ENCODE data around the gene PCDHB3.
"Not testable (repeated sequence)": the region's sequence is repeated elsewhere in the genome, so short reads cannot be mapped to it uniquely, and the experiment has no call there.

The PCDHB3 gene

DNA sequence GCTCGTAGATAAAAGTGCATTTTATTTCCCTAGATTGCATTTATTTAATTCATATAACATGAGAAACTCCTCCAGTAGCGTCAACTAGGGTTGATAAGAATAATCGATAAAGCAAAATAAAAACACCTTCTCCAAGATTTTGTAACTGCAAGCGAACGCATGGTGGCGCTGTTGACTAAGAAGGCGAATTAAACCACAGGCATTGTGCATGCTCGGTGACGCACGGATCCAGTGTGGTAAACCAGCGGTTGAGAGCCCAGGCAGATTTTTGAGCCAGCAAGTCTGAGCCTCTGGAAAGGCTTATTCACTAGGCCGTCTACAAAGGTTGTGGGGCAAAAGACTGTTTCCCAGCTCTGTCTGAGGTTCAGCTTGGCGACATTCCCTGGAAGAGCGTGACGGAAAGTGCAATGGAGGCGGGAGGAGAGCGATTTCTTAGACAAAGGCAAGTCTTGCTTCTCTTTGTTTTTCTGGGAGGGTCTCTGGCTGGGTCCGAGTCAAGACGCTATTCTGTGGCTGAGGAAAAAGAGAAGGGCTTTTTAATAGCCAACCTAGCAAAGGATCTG, at the start of gene PCDHB3:
TSS of gene PCDHB3 (plus strand) at position 231 of the 563 bp plus-strand sequence. CDS start at position 408, 177 bp downstream.
- DNase-seq, result peak; percentile 61

GRCh38 chr5:141050622-141051520, 49.4 kb upstream of the PCDHB3 start, which contains the start of gene PCDHB1:
TSS of gene PCDHB1 (plus strand) at chr5:141051374. CDS start at chr5:141051471, 97 bp downstream.
- DNase-seq, result no peak

GRCh38 chr5:141051521-141051866, 48.8 kb upstream of the PCDHB3 start:
- no peak for DNase-seq

- no peak for DNase-seq
Observed at GRCh38 chr5:141077826-141078225, 22.4 kb upstream of the PCDHB3 start.

- no peak for DNase-seq
Observed at GRCh38 chr5:141082228-141082627, 18.0 kb upstream of the PCDHB3 start.

DNA sequence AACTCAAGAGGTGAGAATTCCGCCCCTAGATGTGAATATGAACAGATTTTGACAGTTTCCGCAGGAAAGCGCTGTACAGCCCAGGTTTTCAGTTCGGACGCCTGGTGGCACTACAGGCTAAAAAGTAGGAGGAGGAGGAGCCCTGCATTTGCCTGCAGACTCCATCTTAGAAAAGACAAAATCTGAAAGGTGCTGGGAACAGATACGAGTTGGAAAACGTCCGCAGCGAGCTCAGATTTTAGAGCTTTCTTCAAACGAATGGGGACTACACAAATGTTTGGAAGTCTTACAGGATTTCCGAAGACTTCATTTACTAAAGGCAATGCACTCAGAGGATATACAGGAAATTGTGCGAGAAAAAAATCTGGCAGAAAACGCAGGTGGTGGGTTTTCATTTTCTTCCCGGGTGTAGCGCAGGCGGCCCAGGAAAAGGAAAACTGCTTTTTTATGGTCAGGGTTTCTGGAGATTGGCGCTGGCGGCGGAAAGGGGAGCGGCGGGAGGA, 15.7 kb upstream of the PCDHB3 start:
- peak; percentile 69 for DNase-seq

- peak; percentile 51 for DNase-seq
Observed at GRCh38 chr5:141094481-141095262, 5.6 kb upstream of the PCDHB3 start, which contains the start of gene PCDHB2. TSS of gene PCDHB2 (plus strand) at chr5:141094615. CDS start at chr5:141094791, 176 bp downstream.

DNA sequence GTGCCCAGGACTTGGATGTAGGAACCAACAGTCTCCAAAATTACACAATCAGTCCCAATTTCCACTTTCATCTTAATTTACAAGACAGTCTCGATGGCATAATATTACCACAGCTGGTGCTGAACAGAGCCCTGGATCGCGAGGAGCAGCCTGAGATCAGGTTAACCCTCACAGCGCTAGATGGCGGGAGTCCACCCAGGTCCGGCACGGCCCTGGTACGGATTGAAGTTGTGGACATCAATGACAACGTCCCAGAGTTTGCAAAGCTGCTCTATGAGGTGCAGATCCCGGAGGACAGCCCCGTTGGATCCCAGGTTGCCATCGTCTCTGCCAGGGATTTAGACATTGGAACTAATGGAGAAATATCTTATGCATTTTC, 5.0 kb upstream of the PCDHB3 start:
- no peak for DNase-seq

GRCh38 chr5:141096181-141096580, 4.1 kb upstream of the PCDHB3 start:
- not testable (repeated sequence) for DNase-seq

DNA sequence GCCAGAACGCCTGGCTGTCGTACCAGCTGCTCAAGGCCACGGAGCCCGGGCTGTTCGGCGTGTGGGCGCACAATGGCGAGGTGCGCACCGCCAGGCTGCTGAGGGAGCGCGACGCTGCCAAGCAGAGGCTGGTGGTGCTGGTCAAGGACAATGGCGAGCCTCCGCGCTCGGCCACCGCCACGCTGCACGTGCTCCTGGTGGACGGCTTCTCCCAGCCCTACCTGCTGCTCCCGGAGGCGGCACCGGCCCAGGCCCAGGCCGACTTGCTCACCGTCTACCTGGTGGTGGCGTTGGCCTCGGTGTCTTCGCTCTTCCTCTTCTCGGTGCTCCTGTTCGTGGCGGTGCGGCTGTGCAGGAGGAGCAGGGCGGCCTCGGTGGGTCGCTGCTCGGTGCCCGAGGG, 3.7 kb upstream of the PCDHB3 start:
- DNase-seq, result not testable (repeated sequence)

GRCh38 chr5:141101059-141101458, 786 bp downstream of the PCDHB3 start:
- no peak for DNase-seq

- DNase-seq, result not testable (repeated sequence)
Observed at GRCh38 chr5:141102070-141102469, 1.8 kb downstream of the PCDHB3 start.

- DNase-seq, result not testable (repeated sequence)
Observed at GRCh38 chr5:141102471-141102870, 2.2 kb downstream of the PCDHB3 start.

- DNase-seq, result no peak
Observed at GRCh38 chr5:141105350-141105749, 5.1 kb downstream of the PCDHB3 start.

DNA sequence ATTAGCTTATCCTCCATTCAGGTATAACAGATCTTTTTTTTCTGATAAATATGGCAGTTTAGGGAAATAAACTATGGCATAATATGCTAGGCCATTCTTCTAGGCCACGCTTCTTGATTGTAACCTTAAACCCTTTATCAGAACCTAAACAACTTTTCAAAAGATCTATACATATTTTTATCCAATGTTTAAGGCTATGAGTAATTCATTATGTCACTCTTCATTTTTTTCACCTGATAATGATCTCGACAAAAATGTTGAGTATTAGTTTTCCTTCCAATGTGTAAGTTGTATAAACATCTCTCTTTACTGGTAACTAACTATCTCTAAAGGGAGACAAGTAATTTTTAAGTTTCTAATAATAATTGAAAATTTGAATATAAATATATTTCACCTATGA, 19.0 kb downstream of the PCDHB3 start:
- DNase-seq, result no peak

- DNase-seq, result no peak
Observed at GRCh38 chr5:141121563-141121962, 21.3 kb downstream of the PCDHB3 start, which contains the start of gene PCDHB4. TSS of gene PCDHB4 (plus strand) at chr5:141121818. CDS start at chr5:141121999, 181 bp downstream.

DNA sequence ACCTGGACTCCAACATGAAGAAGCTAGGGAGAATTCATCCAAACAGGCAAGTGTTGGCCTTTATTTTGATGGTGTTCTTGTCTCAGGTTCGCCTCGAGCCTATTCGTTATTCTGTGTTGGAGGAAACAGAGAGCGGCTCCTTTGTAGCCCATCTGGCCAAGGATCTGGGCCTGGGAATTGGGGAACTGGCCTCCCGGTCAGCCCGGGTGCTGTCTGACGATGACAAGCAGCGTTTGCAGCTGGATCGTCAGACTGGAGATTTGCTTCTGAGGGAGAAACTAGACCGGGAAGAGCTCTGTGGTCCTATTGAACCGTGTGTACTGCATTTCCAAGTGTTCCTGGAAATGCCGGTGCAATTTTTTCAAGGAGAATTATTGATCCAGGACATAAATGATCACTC, 21.7 kb downstream of the PCDHB3 start:
- DNase-seq, result no peak

GRCh38 chr5:141123396-141124135, 23.3 kb downstream of the PCDHB3 start:
- not testable (repeated sequence) for DNase-seq

GRCh38 chr5:141127305-141127704, 27.0 kb downstream of the PCDHB3 start:
- no peak for DNase-seq

DNA sequence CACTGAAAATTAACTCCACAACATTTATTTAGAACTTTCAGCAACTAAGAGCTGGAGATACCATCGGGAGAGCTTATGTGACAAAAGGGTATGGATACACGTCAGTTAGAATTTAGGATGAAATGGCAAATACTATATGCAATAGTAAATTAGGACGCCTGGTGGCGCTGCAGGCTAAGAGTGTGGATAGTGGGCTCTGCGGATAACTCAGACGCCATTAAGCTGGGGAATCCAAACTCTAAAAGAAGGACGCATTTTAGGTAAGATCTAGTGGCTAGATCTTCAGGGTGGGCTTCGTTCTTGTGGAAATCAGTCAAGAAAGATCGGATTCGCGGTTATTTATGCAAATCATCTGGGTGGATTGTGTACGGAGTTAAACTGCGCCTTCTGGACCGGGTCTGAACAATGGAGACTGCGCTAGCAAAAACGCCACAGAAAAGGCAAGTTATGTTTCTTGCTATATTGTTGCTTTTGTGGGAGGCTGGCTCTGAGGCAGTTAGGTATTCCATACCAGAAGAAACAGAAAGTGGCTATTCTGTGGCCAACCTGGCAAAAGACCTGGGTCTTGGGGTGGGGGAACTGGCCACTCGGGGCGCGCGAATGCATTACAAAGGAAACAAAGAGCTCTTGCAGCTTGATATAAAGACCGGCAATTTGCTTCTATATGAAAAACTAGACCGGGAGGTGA, 34.9 kb downstream of the PCDHB3 start, which contains the start of gene PCDHB5:
TSS of gene PCDHB5 (plus strand) at position 177 of the 688 bp plus-strand sequence. CDS start at position 406, 229 bp downstream.
- DNase-seq, result peak; percentile 36

- DNase-seq, result no peak
Observed at GRCh38 chr5:141135718-141136266, 35.5 kb downstream of the PCDHB3 start.

All from EL (cell line).